A204.1 (cell line): ENCODE measurements around the gene PCYOX1L.

Source experiments
- FAIRE-seq: peaks from 2 replicates; lab custom pipeline; 2012; peaks lifted over from hg19 to GRCh38; lab: Jason Lieb, UNC

Gene PCYOX1L

GRCh38 chr5:149338364-149338763, 19.5 kb upstream of the PCYOX1L start:
- no peak for FAIRE-seq

- no peak for FAIRE-seq
These were observed 16.9 kb upstream of the PCYOX1L start for GRCh38 chr5:149340920-149341319.

GRCh38 chr5:149341876-149342275, 16.0 kb upstream of the PCYOX1L start:
- no peak for FAIRE-seq

DNA sequence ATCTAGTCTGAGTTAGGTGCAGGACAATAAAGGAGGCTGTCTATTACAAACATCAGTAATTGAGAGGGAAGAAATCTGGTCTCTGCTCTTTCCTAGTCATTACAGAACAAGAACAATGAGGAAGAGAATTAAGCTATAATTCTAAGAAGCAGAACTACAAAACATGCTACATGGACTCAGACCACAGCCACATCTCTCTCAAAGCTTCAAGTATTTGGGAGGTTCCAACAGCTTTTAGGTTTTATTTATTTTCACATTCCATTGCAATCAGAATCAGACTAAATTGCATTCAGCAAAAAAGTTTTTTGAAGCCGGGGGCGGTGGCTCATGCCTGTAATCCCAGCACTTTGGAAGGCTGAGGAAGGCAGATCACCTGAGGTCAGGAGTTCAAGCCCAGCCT, 13.7 kb upstream of the PCYOX1L start:
- no peak for FAIRE-seq

GRCh38 chr5:149345147-149345891, 12.5 kb upstream of the PCYOX1L start, which contains the start of gene GRPEL2:
Gene GRPEL2 (plus strand): TSS chr5:149345499. CDS start chr5:149345540, 41 bp downstream.
- FAIRE-seq, result peak; percentile 95

GRCh38 chr5:149345892-149346222, 12.0 kb upstream of the PCYOX1L start:
- FAIRE-seq, result no peak

DNA sequence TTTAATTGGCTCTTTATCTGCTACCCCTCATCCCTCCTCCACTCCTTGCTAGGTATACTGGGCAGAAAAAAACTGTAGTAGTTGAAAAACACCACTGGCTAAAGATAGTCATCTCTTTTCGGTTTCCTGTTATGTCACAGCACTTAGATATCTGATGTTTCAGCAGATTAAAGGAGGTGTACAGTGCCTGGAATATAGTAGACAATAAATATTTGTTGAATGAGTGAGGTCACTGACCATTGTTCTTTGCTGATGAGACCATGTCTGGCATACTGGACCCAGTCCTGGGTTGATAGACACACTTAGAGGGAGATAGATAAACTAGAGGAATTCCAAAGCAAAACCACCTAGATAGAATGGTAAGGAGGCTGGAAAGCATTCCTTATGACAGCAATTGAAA, 9.3 kb upstream of the PCYOX1L start:
- no peak for FAIRE-seq

- FAIRE-seq, result no peak
These were observed 8.5 kb upstream of the PCYOX1L start for GRCh38 chr5:149349382-149349781.

- FAIRE-seq, result no peak
These were observed 5.7 kb upstream of the PCYOX1L start for GRCh38 chr5:149352169-149352568.

DNA sequence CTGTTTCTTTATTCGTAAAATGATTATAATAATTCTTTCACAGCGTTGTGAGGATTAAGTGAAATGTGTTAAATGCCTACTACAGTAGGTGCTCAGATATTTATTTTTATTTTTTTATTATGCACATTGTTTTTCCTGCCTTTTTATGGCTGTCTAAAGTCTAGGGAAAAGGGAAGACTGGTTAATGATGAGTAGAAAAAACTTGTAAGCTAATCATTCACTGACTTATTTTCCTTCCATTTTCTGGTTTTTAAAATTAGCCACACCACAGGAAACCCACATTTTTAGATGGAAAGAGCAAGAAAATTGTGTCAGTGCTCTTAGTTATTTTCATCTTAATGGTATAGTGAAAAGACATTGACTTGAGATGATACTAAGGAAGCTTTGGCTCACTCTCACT, 3.9 kb upstream of the PCYOX1L start:
- no peak for FAIRE-seq

DNA sequence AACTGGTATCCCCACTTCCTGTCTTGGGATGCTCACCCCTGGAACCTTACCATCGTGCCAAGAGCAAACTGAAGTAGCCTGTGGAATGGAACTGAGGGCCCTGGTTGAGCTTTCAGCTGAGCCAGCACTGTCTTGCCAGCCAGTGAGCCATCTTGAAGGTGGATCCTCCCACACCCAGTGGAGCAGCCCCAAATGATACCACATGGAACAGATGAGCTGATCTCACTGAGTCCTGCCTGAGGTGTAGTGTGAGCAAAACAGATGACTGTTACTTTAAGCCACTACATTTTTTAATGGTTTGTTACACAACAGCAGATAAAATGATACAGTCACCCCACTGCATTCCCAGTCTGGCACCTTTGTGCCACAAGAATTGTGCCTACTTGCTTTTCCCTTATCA, 2.2 kb upstream of the PCYOX1L start:
- no peak for FAIRE-seq

- no peak for FAIRE-seq
These were observed 1.5 kb upstream of the PCYOX1L start for GRCh38 chr5:149356391-149356790.

- FAIRE-seq, result no peak
These were observed 427 bp downstream of the PCYOX1L start for GRCh38 chr5:149358294-149358651.

DNA sequence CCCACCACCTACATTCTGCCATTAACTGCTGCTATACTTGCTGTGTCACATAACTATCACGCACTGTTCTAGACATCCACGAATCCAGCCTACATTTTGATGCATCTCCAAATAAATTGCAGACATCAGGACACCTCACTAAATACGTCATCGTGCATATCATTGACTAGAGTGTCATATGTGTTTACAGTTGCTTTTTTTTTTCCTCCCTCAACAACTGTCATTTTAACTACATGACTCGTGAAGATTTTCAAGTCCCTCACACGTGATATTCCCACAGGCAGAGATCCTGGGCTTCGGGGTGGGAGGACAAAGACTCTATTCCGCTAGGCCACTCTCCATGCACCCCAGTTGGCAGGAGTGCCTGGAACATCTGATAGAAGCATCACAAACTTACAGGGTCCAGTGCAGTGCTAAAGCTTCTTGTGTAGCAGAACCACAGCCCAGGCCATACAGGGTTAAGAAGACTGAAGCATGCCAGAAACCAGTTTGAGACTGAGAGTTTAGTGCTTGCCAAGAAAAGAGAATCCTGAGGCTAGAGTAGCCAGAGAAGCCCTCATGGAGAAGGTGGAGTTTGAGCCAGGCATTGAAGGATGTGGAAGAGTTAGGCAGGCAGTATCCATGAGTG, 1.1 kb downstream of the PCYOX1L start:
- FAIRE-seq, result no peak

- FAIRE-seq, result no peak
These were observed 2.4 kb downstream of the PCYOX1L start for GRCh38 chr5:149360272-149360671.

GRCh38 chr5:149362541-149362940, 4.7 kb downstream of the PCYOX1L start:
- no peak for FAIRE-seq

GRCh38 chr5:149363358-149363757, 5.5 kb downstream of the PCYOX1L start:
- no peak for FAIRE-seq

GRCh38 chr5:149363936-149364335, 6.1 kb downstream of the PCYOX1L start:
- no peak for FAIRE-seq

DNA sequence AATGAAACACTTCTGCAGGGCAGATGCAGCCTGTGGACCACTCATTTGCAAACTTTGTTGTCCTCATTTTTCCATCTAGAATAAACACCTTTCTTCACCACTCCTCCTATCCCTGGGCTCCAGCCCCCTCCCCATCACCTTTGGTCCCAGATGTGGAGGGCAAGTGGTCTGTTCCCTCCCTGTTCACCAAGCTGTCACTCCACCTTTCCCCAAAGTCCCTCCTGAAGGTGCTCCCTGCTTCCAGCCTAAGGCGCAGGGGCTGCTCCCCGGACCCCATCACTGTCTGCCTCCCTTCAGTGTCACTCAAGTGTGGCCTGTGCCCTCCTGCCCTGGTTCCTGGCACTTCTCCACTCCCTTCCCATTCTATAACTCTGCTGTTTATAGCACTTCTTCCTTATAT, 6.9 kb downstream of the PCYOX1L start:
- FAIRE-seq, result no peak

DNA sequence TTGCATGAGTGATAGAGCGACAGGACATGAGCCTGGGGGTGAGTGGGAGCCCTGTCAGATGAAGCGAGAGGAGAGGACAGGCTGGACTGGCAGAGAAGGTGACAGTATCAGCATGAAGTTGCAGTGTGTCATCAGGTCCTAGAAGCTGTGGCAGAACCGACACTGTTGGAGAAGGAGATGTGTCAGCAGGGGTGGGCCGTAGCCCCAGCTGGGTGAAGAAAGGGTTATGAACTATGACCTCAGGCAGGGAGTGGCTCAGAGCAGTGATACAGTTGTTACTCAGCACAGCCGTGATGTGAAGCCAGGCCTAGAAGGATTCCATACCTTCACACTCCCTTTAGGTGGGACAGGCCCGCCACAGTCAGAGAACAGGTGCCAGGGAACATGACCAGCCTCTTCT, 7.6 kb downstream of the PCYOX1L start:
- no peak for FAIRE-seq

GRCh38 chr5:149366169-149366729, 8.4 kb downstream of the PCYOX1L start:
- FAIRE-seq, result no peak

DNA sequence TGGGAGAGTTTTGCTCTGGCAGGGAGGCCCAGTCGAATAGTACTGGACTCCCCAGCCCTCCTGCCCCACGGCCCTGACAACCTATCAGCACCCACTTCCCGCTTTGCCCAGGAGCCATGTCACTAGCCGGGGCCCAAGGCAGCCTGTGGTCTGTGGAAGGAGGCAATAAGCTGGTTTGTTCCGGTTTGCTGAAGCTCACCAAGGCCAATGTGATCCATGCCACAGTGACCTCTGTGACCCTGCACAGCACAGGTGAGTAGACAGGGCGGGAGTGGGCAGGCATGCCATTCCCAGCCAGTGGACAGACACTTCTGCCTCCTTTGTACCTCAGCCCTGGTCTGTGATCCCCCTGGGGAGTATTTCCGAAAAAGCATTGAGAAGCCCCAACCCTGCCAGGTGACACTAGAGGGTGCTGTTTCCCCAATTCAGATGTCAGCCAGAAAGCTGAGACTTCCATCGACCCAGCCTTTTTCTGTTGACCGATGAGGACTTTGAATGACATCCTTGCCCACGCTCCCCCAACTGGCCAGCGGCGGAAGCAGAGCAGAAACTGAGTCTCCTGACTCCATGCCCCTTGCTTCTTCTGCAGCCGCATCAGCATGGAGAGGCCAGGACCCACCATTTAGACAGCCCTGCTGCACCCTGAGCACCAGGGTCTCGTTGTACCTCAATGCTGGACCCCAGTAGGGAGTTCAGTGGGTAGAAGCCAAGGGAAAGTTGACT, 9.6 kb downstream of the PCYOX1L start:
- FAIRE-seq, result peak; percentile 32

- no peak for FAIRE-seq
These were observed 10.3 kb downstream of the PCYOX1L start for GRCh38 chr5:149367972-149368645.
